ENCODE data around the gene TNC. TPM values are rescaled to one million over a fixed set of nuclear protein-coding genes. Genes with fewer than 3 reads are reported as not detected.

TNC gene
- total RNA-seq, 1 donor from 2014 or later = 2.9 TPM

- DNase-seq (ENCODE audit: low spot score) (no peak), ATAC-seq (no peak)
Measured at GRCh38 chr9:114981063-114981462, 136.9 kb downstream of the TNC start.

- no peak for ATAC-seq
- no peak for DNase-seq (ENCODE audit: low spot score)
Measured at GRCh38 chr9:114973216-114973615, 144.7 kb downstream of the TNC start.

DNA sequence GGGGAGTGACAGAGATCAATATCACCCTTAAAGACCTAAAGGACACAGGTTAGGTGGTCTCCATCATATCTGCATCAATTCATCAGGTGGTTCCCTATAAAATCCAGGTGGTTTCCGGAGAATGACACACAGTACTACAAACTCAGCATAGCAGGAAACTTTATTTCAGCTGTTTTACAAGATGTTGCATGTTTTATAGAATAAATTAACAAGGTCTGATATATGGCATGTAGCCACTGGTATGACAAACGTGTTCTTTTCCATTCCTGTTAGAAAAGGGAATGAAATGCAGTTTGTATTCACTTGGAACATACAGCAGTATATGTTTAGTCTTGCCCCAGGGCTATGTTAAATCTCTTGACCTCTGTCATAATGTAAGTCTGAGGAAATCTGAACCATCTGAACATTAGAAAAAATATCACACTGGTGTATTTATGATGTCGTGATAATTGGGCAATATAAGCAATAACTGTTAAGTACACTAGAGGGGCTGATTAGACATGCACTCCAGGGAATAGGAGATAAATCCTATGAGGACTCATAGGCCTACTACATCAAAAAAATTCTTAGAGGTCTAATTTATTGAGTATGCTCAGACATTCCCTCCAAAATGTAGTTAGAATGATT lies 145.3 kb downstream of the TNC start:
- DNase-seq (ENCODE audit: low spot score) (no peak), ATAC-seq (no peak)

Other genes with a start within 250 kb of the TNC start
- 0.33 TPM for gene TNFSF8, start 187.6 kb downstream of the TNC start, total RNA-seq

Data from left lobe of liver (tissue), 2 donors.